Activated CD8-positive, alpha-beta T cell treated with anti-CD3 and anti-CD28 coated beads for 36 hours (primary cell): ENCODE data around the gene EMX2. TPM values are rescaled to one million over a fixed set of nuclear protein-coding genes. Genes with fewer than 3 reads are reported as not detected.

Source experiments
- ATAC-seq: fragments of 200-7000 bp; cut with Tn5 transposase; one replicate; pipeline ENCODE4 v1.10.0; 2021; ENCODE audit warnings: mild to moderate bottlenecking, moderate library complexity
- CTCF ChIA-PET: fragments of 350-600 bp; sonication (Branson Sonifier 250); formaldehyde crosslinking; loops from one replicate; lab custom pipeline; 2021; ENCODE audit warnings: antibody characterized with exemption; lab: Charles Lee
- POLR2A ChIA-PET: fragments of 350-600 bp; sonication (Branson Sonifier 250); formaldehyde crosslinking; loops from one replicate; lab custom pipeline; 2021; ENCODE audit warnings: antibody characterized with exemption; lab: Charles Lee
- DNase-seq: peaks from one replicate; pipeline ENCODE4 v3.0.0-alpha.2; 2020
- H3K27ac Mint-ChIP-seq: one replicate; pipeline ENCODE4 v1.8.0; 2021; ENCODE audit warnings: mild to moderate bottlenecking, mixed read lengths
- H3K27me3 Mint-ChIP-seq: one replicate; pipeline ENCODE4 v1.8.0; 2021; ENCODE audit warnings: mixed read lengths
- H3K36me3 Mint-ChIP-seq: one replicate; pipeline ENCODE4 v1.8.0; 2021; ENCODE audit warnings: low read depth, mixed read lengths
- H3K4me1 Mint-ChIP-seq: one replicate; pipeline ENCODE4 v1.8.0; 2021; ENCODE audit warnings: low read depth, mixed read lengths
- H3K4me3 Mint-ChIP-seq: one replicate; pipeline ENCODE4 v1.8.0; 2021; ENCODE audit warnings: mild to moderate bottlenecking, moderate library complexity, mixed read lengths
- H3K9me3 Mint-ChIP-seq: one replicate; pipeline ENCODE4 v1.8.0; 2021; ENCODE audit warnings: mixed read lengths
- CTCF ChIP-seq: fragments of 200-600 bp; IDR thresholded peaks from one replicate; pipeline ENCODE4 v1.8.0; 2022; ENCODE audit warnings: antibody characterized with exemption, mild to moderate bottlenecking
- intact Hi-C: fragments of 100-400 bp; cut with micrococcal nuclease; formaldehyde crosslinking; loops from one replicate; pipeline ENCODE4 v1.10.0; 2022
- total RNA-seq, 2 experiments: library from RNA; stranded (reverse); gene quantifications; one replicate each; pipeline ENCODE4 v1.2.3, GENCODE V29; 2021

Gene EMX2
- total RNA-seq, 2 experiments from 2014 or later, result not detected

- Mint-ChIP-seq H3K9me3 (no peaks in the 10 kb centered on the region), H3K27me3 (peaks cover 59% of the 10 kb centered on the region), H3K36me3 (peaks cover 1% of the 10 kb centered on the region), H3K27ac (no peak overlapping the region), H3K4me1 (peaks cover 2% of the 10 kb centered on the region), H3K4me3 (no peak overlapping the region)
- CTCF ChIA-PET, result no interaction called here
- intact Hi-C loops, result no loop called here
- no peak for ATAC-seq
- POLR2A ChIA-PET, result no interaction called here
- no peak for DNase-seq
- no peak for TF ChIP-seq CTCF
Observed at GRCh38 chr10:117555017-117555416, 12.5 kb downstream of the EMX2 start.

- ATAC-seq (no peak), DNase-seq (no peak)
- POLR2A ChIA-PET, result no interaction called here
- Mint-ChIP-seq H3K27me3 (peaks cover 53% of the 10 kb centered on the region), H3K27ac (no peak overlapping the region), H3K4me1 (peaks cover 2% of the 10 kb centered on the region), H3K4me3 (no peak overlapping the region), H3K36me3 (peaks cover 1% of the 10 kb centered on the region), H3K9me3 (no peaks in the 10 kb centered on the region)
- intact Hi-C loops, result no loop called here
- CTCF ChIA-PET, result no interaction called here
- no peak for TF ChIP-seq CTCF
Observed at GRCh38 chr10:117555863-117556262, 13.3 kb downstream of the EMX2 start.

GRCh38 chr10:117556356-117556755 lies 13.8 kb downstream of the EMX2 start:
- no peak for ATAC-seq
- ChIA-PET CTCF (no interaction called here), POLR2A (no interaction called here)
- intact Hi-C loops, result no loop called here
- peaks cover 50% of the 10 kb centered on the region for H3K27me3 Mint-ChIP-seq
- H3K36me3 Mint-ChIP-seq, result peaks cover 1% of the 10 kb centered on the region
- no peak overlapping the region for H3K4me3 Mint-ChIP-seq
- no peak for TF ChIP-seq CTCF
- no peak for DNase-seq
- no peak overlapping the region for H3K27ac Mint-ChIP-seq
- no peaks in the 10 kb centered on the region for H3K9me3 Mint-ChIP-seq
- H3K4me1 Mint-ChIP-seq, result peaks cover 2% of the 10 kb centered on the region

- Mint-ChIP-seq H3K27ac (no peak overlapping the region), H3K27me3 (peaks cover 27% of the 10 kb centered on the region), H3K36me3 (no peaks in the 10 kb centered on the region), H3K9me3 (no peaks in the 10 kb centered on the region), H3K4me3 (no peak overlapping the region), H3K4me1 (no peaks in the 10 kb centered on the region)
- DNase-seq (no peak), ATAC-seq (no peak)
- intact Hi-C loops, result no loop called here
- no peak for TF ChIP-seq CTCF
- POLR2A ChIA-PET, result no interaction called here
- CTCF ChIA-PET, result interaction anchor here (1.2 kb wide), 1 partner anchor 63 kb away, joined by 3 read pairs; no protein-coding TSS in a partner anchor
Observed at GRCh38 chr10:117559712-117560111, 17.2 kb downstream of the EMX2 start.

- no peak overlapping the region for H3K4me3 Mint-ChIP-seq
- peaks cover 23% of the 10 kb centered on the region for H3K27me3 Mint-ChIP-seq
- TF ChIP-seq CTCF, result no peak
- intact Hi-C loops, result no loop called here
- H3K27ac Mint-ChIP-seq, result no peak overlapping the region
- no peaks in the 10 kb centered on the region for H3K4me1 Mint-ChIP-seq
- ATAC-seq (no peak), DNase-seq (no peak)
- ChIA-PET CTCF (interaction anchor here (0.8 kb wide), 1 partner anchor 22 kb away, joined by 3 read pairs; no protein-coding TSS in a partner anchor), POLR2A (no interaction called here)
- H3K36me3 Mint-ChIP-seq, result no peaks in the 10 kb centered on the region
- H3K9me3 Mint-ChIP-seq, result no peaks in the 10 kb centered on the region
Observed at GRCh38 chr10:117560942-117561341, 18.4 kb downstream of the EMX2 start.
